ENCODE data around the gene ZFYVE9.

ZFYVE9 gene

DNA sequence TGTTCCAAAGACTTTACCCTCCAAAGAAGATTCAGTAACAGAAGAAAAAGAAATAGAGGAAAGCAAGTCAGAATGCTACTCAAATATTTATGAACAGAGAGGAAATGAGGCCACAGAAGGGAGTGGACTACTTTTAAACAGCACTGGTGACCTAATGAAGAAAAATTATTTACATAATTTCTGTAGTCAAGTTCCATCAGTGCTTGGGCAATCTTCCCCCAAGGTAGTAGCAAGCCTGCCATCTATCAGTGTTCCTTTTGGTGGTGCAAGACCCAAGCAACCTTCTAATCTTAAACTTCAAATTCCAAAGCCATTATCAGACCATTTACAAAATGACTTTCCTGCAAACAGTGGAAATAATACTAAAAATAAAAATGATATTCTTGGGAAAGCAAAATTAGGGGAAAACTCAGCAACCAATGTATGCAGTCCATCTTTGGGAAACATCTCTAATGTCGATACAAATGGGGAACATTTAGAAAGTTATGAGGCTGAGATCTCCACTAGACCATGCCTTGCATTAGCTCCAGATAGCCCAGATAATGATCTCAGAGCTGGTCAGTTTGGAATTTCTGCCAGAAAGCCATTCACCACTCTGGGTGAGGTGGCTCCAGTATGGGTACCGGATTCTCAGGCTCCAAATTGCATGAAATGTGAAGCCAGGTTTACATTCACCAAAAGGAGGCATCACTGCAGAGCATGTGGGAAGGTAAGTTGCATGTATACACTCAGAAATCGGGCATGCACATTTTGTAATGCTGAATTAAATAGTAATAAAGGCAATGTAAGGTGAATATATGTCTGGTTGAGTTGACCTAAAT lies 97.2 kb downstream of the ZFYVE9 start:
- Histone ChIP-seq H3K4me1 (ENCODE audit: control insufficient read depth, insufficient read depth, low read length) (no peaks in the 10 kb centered on the region), H3K27me3 (ENCODE audit: control insufficient read depth, insufficient read depth, low read length) (no peaks in the 10 kb centered on the region), H3K36me3 (ENCODE audit: control insufficient read depth, insufficient read depth, low read length) (no peaks in the 10 kb centered on the region), H3K4me3 (ENCODE audit: low read length) (no peak overlapping the region), H3K9ac (ENCODE audit: low read length) (no peak overlapping the region), H3K9me3 (ENCODE audit: control insufficient read depth, low read length) (no peaks in the 10 kb centered on the region)

DNA sequence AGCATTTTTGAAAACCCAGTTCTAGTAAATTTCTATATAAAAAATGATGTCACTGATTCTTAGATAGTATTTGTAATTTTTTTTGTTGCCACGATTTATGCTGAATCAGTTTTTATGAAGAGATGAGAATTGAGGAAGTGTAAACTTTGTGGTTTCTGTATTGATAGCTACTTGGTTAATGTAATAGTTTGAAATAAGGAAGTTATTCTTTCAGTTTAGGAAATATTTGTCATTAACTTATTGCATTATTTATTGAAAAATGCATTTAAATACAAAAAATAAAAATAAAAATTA lies 97.8 kb downstream of the ZFYVE9 start:
- H3K9me3 ChIP-seq (ENCODE audit: control insufficient read depth, low read length): no peaks in the 10 kb centered on the region
- H3K36me3 ChIP-seq (ENCODE audit: control insufficient read depth, insufficient read depth, low read length): no peaks in the 10 kb centered on the region
- H3K27me3 ChIP-seq (ENCODE audit: control insufficient read depth, insufficient read depth, low read length): no peaks in the 10 kb centered on the region
- H3K4me1 ChIP-seq (ENCODE audit: control insufficient read depth, insufficient read depth, low read length): no peaks in the 10 kb centered on the region
- H3K4me3 ChIP-seq (ENCODE audit: low read length): no peak overlapping the region
- H3K9ac ChIP-seq (ENCODE audit: low read length): no peak overlapping the region

DNA sequence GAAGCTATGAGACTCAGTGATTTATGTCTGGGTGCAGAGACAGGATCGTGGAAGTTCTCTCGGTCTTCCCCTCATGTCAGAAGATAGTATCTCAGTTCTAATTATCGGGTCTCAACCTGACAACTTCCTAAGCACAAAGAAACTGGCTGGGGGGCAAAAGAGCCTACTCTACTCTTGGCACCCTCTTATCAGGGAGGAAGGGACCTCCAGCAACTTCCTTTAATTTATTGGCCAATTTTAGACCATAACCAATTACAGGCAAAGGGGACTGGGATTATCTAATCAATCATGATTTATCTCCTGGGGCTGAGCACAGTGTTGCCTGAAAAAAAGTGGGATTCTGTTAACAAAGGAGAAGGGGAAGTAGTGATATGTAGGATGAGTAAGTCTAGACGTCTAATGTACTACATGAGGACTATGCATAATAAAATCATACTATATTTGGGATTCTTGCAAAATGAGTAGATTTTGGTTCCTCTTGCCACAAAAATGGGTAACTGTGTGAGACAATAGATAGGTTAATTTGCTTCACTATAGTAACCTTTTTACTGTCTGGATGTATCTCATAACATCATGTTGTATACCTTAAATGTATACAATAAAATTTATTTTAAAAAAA lies 98.8 kb downstream of the ZFYVE9 start:
- Histone ChIP-seq H3K4me3 (ENCODE audit: low read length) (no peak overlapping the region), H3K27me3 (ENCODE audit: control insufficient read depth, insufficient read depth, low read length) (no peaks in the 10 kb centered on the region), H3K36me3 (ENCODE audit: control insufficient read depth, insufficient read depth, low read length) (no peaks in the 10 kb centered on the region), H3K9ac (ENCODE audit: low read length) (no peak overlapping the region), H3K4me1 (ENCODE audit: control insufficient read depth, insufficient read depth, low read length) (no peaks in the 10 kb centered on the region), H3K9me3 (ENCODE audit: control insufficient read depth, low read length) (no peaks in the 10 kb centered on the region)

DNA sequence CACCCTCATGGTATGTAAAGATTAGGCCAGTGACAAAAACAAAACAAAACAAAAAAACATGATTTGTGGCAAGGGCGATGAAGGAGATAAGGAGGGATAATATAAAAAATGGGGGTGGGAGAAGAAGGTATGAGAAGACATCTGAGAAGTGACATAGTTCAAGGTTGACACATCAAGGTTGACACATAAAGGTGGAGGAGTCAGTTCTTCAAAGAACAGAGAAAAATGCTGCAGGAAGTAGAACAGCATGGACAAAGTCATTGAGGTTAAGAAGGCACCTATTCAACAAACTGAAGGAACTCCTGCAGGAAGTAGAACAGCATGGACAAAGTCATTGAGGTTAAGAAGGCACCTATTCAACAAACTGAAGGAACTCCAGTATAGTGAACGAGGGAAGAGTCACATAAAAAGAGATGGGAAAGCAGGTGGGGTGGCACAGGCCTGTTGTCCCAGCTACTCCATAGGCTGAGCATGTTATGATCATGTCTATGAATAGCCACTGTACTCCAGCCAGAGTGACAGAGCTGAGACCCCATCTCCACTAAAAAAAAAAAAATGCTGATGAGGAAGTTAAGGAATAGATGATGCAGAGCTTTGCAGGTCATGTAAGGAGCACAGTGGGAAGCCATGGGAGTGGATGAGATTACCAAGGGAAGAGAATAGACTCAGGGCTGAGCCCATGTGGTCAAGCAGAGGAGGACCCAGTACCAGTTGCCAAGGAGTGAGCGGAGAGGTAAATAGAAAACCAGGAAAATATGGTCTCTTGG lies 101.5 kb downstream of the ZFYVE9 start:
- Histone ChIP-seq H3K4me3 (ENCODE audit: low read length) (no peak overlapping the region), H3K36me3 (ENCODE audit: control insufficient read depth, insufficient read depth, low read length) (no peaks in the 10 kb centered on the region), H3K4me1 (ENCODE audit: control insufficient read depth, insufficient read depth, low read length) (no peaks in the 10 kb centered on the region), H3K9ac (ENCODE audit: low read length) (no peak overlapping the region), H3K9me3 (ENCODE audit: control insufficient read depth, low read length) (no peaks in the 10 kb centered on the region), H3K27me3 (ENCODE audit: control insufficient read depth, insufficient read depth, low read length) (no peaks in the 10 kb centered on the region)

DNA sequence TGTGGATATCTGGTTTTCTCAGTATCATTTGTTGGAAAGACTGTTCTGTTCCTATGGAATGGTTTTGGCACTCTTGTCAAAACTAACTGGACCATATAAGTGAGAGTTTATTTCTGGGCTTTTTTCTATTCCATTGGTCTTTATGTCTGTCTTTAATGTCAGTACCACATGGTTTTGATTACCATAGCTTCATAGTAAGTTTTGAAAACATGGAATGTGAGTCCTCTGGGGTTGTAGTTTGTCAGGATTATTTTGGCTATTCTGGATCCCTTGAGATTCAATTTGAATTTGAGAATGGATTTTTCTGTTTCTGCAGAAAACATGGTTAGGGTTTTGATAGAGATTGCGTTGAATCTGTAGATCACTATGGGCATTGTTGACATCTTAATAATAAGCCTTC lies 107.9 kb downstream of the ZFYVE9 start:
- Histone ChIP-seq H3K27me3 (ENCODE audit: control insufficient read depth, insufficient read depth, low read length) (no peaks in the 10 kb centered on the region), H3K4me1 (ENCODE audit: control insufficient read depth, insufficient read depth, low read length) (no peaks in the 10 kb centered on the region), H3K9ac (ENCODE audit: low read length) (no peak overlapping the region), H3K4me3 (ENCODE audit: low read length) (no peak overlapping the region), H3K36me3 (ENCODE audit: control insufficient read depth, insufficient read depth, low read length) (no peaks in the 10 kb centered on the region), H3K9me3 (ENCODE audit: control insufficient read depth, low read length) (no peaks in the 10 kb centered on the region)

DNA sequence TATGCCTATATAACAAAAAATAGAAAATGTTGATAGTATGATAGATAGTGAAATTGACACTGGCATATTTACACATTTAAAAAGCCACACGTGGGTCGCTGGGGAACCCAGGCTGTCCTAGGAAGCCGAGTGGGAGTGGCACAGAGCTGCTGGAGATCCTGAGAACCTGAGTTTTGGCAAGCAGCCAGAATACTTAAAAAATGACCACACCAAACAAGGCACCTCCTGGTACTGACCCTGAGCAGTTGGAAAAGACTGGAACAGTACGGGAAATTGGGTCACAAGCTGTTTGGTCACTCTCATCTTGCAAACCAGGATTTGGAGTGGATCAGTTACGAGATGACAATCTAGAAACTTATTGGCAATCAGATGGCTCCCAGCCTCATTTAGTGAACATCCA lies 111.5 kb downstream of the ZFYVE9 start:
- Histone ChIP-seq H3K4me3 (ENCODE audit: low read length) (no peak overlapping the region), H3K27me3 (ENCODE audit: control insufficient read depth, insufficient read depth, low read length) (no peaks in the 10 kb centered on the region), H3K36me3 (ENCODE audit: control insufficient read depth, insufficient read depth, low read length) (no peaks in the 10 kb centered on the region), H3K9me3 (ENCODE audit: control insufficient read depth, low read length) (no peaks in the 10 kb centered on the region), H3K9ac (ENCODE audit: low read length) (no peak overlapping the region), H3K4me1 (ENCODE audit: control insufficient read depth, insufficient read depth, low read length) (no peaks in the 10 kb centered on the region)

DNA sequence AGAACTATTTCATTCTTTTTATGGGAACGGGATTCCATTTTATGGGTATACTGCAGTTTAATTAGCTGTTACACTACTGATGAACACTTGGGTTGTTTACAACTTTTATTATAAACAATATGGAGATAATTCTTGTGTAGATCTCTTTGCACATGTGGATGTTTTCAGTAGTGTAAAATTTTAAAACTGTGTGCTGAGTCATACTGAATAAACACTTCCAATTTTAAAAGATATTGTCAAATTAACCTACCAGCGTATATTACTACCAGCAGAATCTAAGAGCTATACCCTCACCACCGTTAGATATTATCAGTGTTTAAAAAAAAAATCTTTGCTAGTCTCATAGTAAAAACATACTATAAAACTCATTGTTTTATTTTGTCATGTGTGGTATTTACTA lies 118.0 kb downstream of the ZFYVE9 start:
- no peaks in the 10 kb centered on the region for H3K9me3 ChIP-seq (ENCODE audit: control insufficient read depth, low read length)
- H3K4me1 ChIP-seq (ENCODE audit: control insufficient read depth, insufficient read depth, low read length): peaks cover 14% of the 10 kb centered on the region
- H3K36me3 ChIP-seq (ENCODE audit: control insufficient read depth, insufficient read depth, low read length): no peaks in the 10 kb centered on the region
- H3K9ac ChIP-seq (ENCODE audit: low read length): no peak overlapping the region
- no peaks in the 10 kb centered on the region for H3K27me3 ChIP-seq (ENCODE audit: control insufficient read depth, insufficient read depth, low read length)
- no peak overlapping the region for H3K4me3 ChIP-seq (ENCODE audit: low read length)

DNA sequence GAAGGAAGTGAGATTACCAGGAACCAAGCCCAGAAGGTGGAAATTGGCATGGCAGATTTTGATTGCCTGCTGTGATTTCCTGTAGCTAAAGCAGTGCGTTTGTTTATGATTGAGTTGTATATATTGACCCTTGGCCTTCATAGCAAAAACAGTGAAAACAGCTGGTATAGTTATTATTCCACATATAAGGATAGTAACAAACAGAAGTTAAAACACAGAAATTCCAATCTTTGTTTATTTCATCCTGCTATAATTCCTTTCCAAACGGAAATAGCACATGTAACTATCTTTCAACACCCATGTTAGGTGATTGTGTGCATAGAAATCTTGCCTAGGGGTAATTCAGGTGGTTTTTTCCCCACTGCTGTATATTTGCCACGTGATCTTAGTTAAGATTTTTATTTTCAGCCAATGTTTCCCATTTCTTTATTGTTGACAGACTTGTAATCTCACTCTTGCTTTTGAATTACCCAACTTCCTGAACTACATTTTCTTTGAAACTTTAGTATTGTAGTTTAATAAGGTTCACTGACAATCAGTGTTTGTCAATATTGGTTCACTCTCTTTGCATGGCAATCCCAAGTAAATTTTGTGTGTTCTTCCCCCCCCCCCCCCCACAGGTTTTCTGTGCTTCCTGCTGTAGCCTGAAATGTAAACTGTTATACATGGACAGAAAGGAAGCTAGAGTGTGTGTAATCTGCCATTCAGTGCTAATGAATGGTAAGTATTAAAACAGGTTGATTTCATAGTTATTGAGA lies 121.4 kb downstream of the ZFYVE9 start:
- Histone ChIP-seq H3K4me1 (ENCODE audit: control insufficient read depth, insufficient read depth, low read length) (peaks cover 14% of the 10 kb centered on the region), H3K27me3 (ENCODE audit: control insufficient read depth, insufficient read depth, low read length) (no peaks in the 10 kb centered on the region), H3K4me3 (ENCODE audit: low read length) (no peak overlapping the region), H3K9ac (ENCODE audit: low read length) (no peak overlapping the region), H3K9me3 (ENCODE audit: control insufficient read depth, low read length) (no peaks in the 10 kb centered on the region), H3K36me3 (ENCODE audit: control insufficient read depth, insufficient read depth, low read length) (no peaks in the 10 kb centered on the region)

DNA sequence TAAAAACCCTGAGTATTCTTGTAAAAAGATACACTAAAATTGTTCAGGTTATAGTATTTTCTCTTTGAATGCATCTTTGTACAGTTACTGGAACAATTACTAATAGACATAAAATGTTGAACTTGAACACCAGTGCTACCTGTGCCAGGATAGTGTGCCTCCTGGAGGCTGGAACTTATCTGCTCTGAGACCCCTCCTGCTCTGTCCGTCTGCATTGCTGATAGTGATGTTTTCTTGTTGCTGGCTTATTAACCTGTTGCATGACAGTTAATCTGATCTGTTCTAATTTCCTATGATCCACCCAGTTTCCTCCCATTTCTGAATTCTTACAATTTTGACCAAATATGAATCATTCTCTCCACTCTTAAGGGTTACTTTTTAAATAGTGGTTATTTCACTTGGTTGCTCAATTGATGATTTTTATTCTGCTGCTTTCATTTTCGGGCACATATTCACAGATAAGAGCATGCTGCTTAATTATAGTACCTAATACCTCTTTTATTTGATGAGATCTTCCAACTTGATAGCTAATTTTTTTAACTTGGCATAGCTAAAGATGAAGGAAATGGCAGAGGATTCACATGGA lies 122.7 kb downstream of the ZFYVE9 start:
- H3K4me1 ChIP-seq (ENCODE audit: control insufficient read depth, insufficient read depth, low read length): peaks cover 14% of the 10 kb centered on the region
- H3K9me3 ChIP-seq (ENCODE audit: control insufficient read depth, low read length): no peaks in the 10 kb centered on the region
- no peak overlapping the region for H3K4me3 ChIP-seq (ENCODE audit: low read length)
- no peaks in the 10 kb centered on the region for H3K36me3 ChIP-seq (ENCODE audit: control insufficient read depth, insufficient read depth, low read length)
- H3K9ac ChIP-seq (ENCODE audit: low read length): no peak overlapping the region
- no peaks in the 10 kb centered on the region for H3K27me3 ChIP-seq (ENCODE audit: control insufficient read depth, insufficient read depth, low read length)

DNA sequence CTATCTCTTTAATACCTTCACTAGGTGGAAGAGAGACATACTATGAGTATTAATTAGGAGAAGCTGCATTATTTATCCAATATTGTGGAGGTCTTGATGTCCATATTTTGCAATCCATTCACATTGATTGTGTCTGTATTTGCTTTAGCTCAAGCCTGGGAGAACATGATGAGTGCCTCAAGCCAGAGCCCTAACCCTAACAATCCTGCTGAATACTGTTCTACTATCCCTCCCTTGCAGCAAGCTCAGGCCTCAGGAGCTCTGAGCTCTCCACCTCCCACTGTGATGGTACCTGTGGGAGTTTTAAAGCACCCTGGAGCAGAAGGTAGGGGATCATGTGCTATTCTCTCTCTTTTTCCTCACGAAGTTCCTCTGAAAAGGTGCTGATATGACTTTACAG lies 124.6 kb downstream of the ZFYVE9 start:
- H3K36me3 ChIP-seq (ENCODE audit: control insufficient read depth, insufficient read depth, low read length): no peaks in the 10 kb centered on the region
- peaks cover 14% of the 10 kb centered on the region for H3K4me1 ChIP-seq (ENCODE audit: control insufficient read depth, insufficient read depth, low read length)
- no peaks in the 10 kb centered on the region for H3K9me3 ChIP-seq (ENCODE audit: control insufficient read depth, low read length)
- H3K27me3 ChIP-seq (ENCODE audit: control insufficient read depth, insufficient read depth, low read length): no peaks in the 10 kb centered on the region
- H3K4me3 ChIP-seq (ENCODE audit: low read length): no peak overlapping the region
- H3K9ac ChIP-seq (ENCODE audit: low read length): no peak overlapping the region

DNA sequence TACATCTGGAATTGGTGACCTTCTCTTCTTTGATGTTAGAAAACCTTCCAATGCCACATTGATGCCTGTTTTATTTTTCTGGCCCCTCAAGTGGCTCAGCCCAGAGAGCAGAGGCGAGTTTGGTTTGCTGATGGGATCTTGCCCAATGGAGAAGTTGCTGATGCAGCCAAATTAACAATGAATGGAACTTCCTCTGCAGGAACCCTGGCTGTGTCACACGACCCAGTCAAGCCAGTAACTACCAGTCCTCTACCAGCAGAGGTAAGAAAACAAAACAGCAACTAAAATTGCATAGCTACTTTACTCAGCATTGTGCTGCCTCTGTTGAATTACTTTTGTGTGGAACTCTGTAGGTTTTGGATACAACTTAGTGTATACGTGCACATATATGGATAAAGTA lies 126.5 kb downstream of the ZFYVE9 start:
- peaks cover 6% of the 10 kb centered on the region for H3K4me1 ChIP-seq (ENCODE audit: control insufficient read depth, insufficient read depth, low read length)
- H3K36me3 ChIP-seq (ENCODE audit: control insufficient read depth, insufficient read depth, low read length): no peaks in the 10 kb centered on the region
- no peaks in the 10 kb centered on the region for H3K27me3 ChIP-seq (ENCODE audit: control insufficient read depth, insufficient read depth, low read length)
- no peak overlapping the region for H3K4me3 ChIP-seq (ENCODE audit: low read length)
- no peak overlapping the region for H3K9ac ChIP-seq (ENCODE audit: low read length)
- no peaks in the 10 kb centered on the region for H3K9me3 ChIP-seq (ENCODE audit: control insufficient read depth, low read length)
